IMR-90 (cell line): Measurements from ENCODE around the gene CLEC2D. TPM values are rescaled to one million over a fixed set of nuclear protein-coding genes. Genes with fewer than 3 reads are reported as not detected.

ENCODE experiments used
- ATAC-seq: fragments of 200-7000 bp; cut with Tn5 transposase; 2 replicates; pipeline ENCODE4 v1.9.1; 2020; ENCODE audit warnings: low read depth, mild to moderate bottlenecking, moderate library complexity
- BruUV-seq: library from RNA; stranded (reverse); fragments of 400-500 nt; replicated peaks from 2 replicates; lab custom pipeline; 2021; lab: Mats Ljungman, UMichigan
- CTCF ChIA-PET: fragments of 300-600 bp; formaldehyde crosslinking; extraction: SDS; loops from one replicate; lab custom pipeline; 2021; ENCODE audit warnings: antibody characterized with exemption; lab: Yijun Ruan, JAX
- POLR2A ChIA-PET: fragments of 300-600 bp; sonication (Branson Sonifier 250); formaldehyde crosslinking; loops from one replicate; lab custom pipeline; 2022; ENCODE audit warnings: antibody characterized with exemption; ENCODE audit not compliant: unreplicated experiment; lab: Charles Lee
- DNase-seq: peaks from one replicate; pipeline ENCODE4 v3.0.0; 2013
- H2AFZ ChIP-seq: replicated peaks from 2 replicates; pipeline ENCODE3; 2013; ENCODE audit warnings: low read length, mild to moderate bottlenecking; ENCODE audit not compliant: poor library complexity
- H2AK5ac ChIP-seq: 2 replicates; pipeline ENCODE4 v1.6.1; 2013; ENCODE audit warnings: low read depth, low read length, inconsistent platforms
- H2AK9ac ChIP-seq: replicated peaks from 2 replicates; pipeline ENCODE3; 2013; ENCODE audit warnings: mild to moderate bottlenecking, low read depth, low read length, moderate library complexity; ENCODE audit not compliant: poor library complexity
- H2BK120ac ChIP-seq: 2 replicates; pipeline ENCODE4 v1.6.1; 2013; ENCODE audit warnings: low read depth, low read length, inconsistent platforms
- H2BK15ac ChIP-seq: 3 replicates; pipeline ENCODE4 v1.6.1; 2013; ENCODE audit warnings: low read depth, low read length, inconsistent platforms
- H2BK20ac ChIP-seq: 2 replicates; pipeline ENCODE4 v1.6.1; 2013; ENCODE audit warnings: low read depth, mild to moderate bottlenecking, inconsistent platforms, low read length, moderate library complexity
- H2BK5ac ChIP-seq: 2 replicates; pipeline ENCODE4 v1.6.1; 2013; ENCODE audit warnings: mild to moderate bottlenecking, low read depth, low read length, inconsistent platforms; ENCODE audit not compliant: poor library complexity, severe bottlenecking
- H3K14ac ChIP-seq: replicated peaks from 2 replicates; pipeline ENCODE4 v1.6.1; 2013; ENCODE audit warnings: low read depth, low read length, inconsistent platforms
- H3K18ac ChIP-seq: 2 replicates; pipeline ENCODE4 v1.6.1; 2013; ENCODE audit warnings: low read depth, low read length, control low read depth
- H3K23ac ChIP-seq: 2 replicates; pipeline ENCODE4 v1.6.1; 2013; ENCODE audit warnings: low read depth, low read length, inconsistent platforms
- H3K27ac ChIP-seq: 2 replicates; pipeline ENCODE4 v1.5.1; 2013; ENCODE audit warnings: mild to moderate bottlenecking, control low read depth, low read length; ENCODE audit not compliant: insufficient read depth
- H3K27me3 ChIP-seq: 2 replicates; pipeline ENCODE4 v1.6.1; 2013; ENCODE audit warnings: low read length; ENCODE audit not compliant: control insufficient read depth, insufficient read depth
- H3K36me3 ChIP-seq: 2 replicates; pipeline ENCODE4 v1.6.1; 2013; ENCODE audit warnings: low read length, mixed read lengths; ENCODE audit not compliant: control insufficient read depth, insufficient read depth
- H3K4ac ChIP-seq: 2 replicates; pipeline ENCODE4 v1.6.1; 2013; ENCODE audit warnings: low read depth, low read length, inconsistent platforms
- H3K4me1 ChIP-seq: 2 replicates; pipeline ENCODE4 v1.6.1; 2013; ENCODE audit warnings: low read length, mixed read lengths; ENCODE audit not compliant: control insufficient read depth, insufficient read depth
- H3K4me2 ChIP-seq: 2 replicates; pipeline ENCODE4 v1.6.1; 2013; ENCODE audit warnings: low read depth, mild to moderate bottlenecking, control low read depth, low read length, moderate library complexity
- H3K4me3 ChIP-seq: 2 replicates; pipeline ENCODE4 v1.5.1; 2013; ENCODE audit warnings: low read depth, mild to moderate bottlenecking, control low read depth, low read length, moderate library complexity; ENCODE audit not compliant: insufficient read depth
- H3K56ac ChIP-seq: 2 replicates; pipeline ENCODE4 v1.6.1; 2013; ENCODE audit warnings: low read length, inconsistent platforms; ENCODE audit not compliant: insufficient read depth; ENCODE audit errors: extremely low read depth
- H3K79me1 ChIP-seq, 2 experiments: 2 replicates each; pipeline ENCODE4 v1.6.1; 2013; ENCODE audit warnings: low read length in 2 of 2, inconsistent platforms in 1 of 2, low read depth in 1 of 2
- H3K9ac ChIP-seq: 2 replicates; pipeline ENCODE4 v1.6.1; 2013; ENCODE audit warnings: low read depth, low read length, control low read depth
- H3K9me1 ChIP-seq: 2 replicates; pipeline ENCODE4 v1.6.1; 2013; ENCODE audit warnings: low read length, inconsistent platforms; ENCODE audit not compliant: insufficient read depth
- H3K9me3 ChIP-seq: 2 replicates; pipeline ENCODE4 v1.6.1; 2013; ENCODE audit warnings: low read length; ENCODE audit not compliant: control insufficient read depth, insufficient read depth
- H4K20me1 ChIP-seq: 2 replicates; pipeline ENCODE4 v1.6.1; 2013; ENCODE audit warnings: low read length, inconsistent platforms; ENCODE audit not compliant: insufficient read depth
- H4K5ac ChIP-seq: 2 replicates; pipeline ENCODE4 v1.6.1; 2013; ENCODE audit warnings: mild to moderate bottlenecking, low read depth, low read length, control low read depth
- H4K8ac ChIP-seq, 2 experiments: 2 replicates each; pipeline ENCODE4 v1.6.1; 2013; ENCODE audit warnings: low read depth in 2 of 2, low read length in 2 of 2, control low read depth in 1 of 2, inconsistent platforms in 1 of 2
- H4K91ac ChIP-seq: 2 replicates; pipeline ENCODE4 v1.6.1; 2013; ENCODE audit warnings: low read depth, low read length, inconsistent platforms; ENCODE audit not compliant: insufficient read depth
- BHLHE40 ChIP-seq: fragments of 150-350 bp; IDR thresholded peaks from 2 replicates; pipeline ENCODE4 v1.6.1; 2016; ENCODE audit warnings: mild to moderate bottlenecking, low read depth, low read length
- CEBPB ChIP-seq: IDR thresholded peaks from 2 replicates; pipeline ENCODE4 v1.6.1; 2012; ENCODE audit warnings: low read depth, low read length, improper control_type of control experiment
- CHD1 ChIP-seq: IDR thresholded peaks from 2 replicates; pipeline ENCODE4 v1.6.1; 2012; ENCODE audit warnings: low read depth, low read length, improper control_type of control experiment
- ELK1 ChIP-seq: fragments of 150-350 bp; IDR thresholded peaks from 2 replicates; pipeline ENCODE4 v1.6.1; 2016; ENCODE audit warnings: low read depth, mild to moderate bottlenecking, low read length, moderate library complexity, borderline replicate concordance
- FOS ChIP-seq: fragments of 150-350 bp; IDR thresholded peaks from 2 replicates; pipeline ENCODE4 v1.6.1; 2016; ENCODE audit warnings: low read depth, low read length
- MAFK ChIP-seq: IDR thresholded peaks from 2 replicates; pipeline ENCODE4 v1.6.1; 2012; ENCODE audit warnings: low read depth, low read length, improper control_type of control experiment
- MAZ ChIP-seq: IDR thresholded peaks from 2 replicates; pipeline ENCODE4 v1.6.1; 2012; ENCODE audit warnings: low read depth, mild to moderate bottlenecking, low read length, improper control_type of control experiment, moderate library complexity, borderline replicate concordance
- MXI1 ChIP-seq: IDR thresholded peaks from 2 replicates; pipeline ENCODE4 v1.6.1; 2012; ENCODE audit warnings: low read depth, mild to moderate bottlenecking, low read length, moderate library complexity, borderline replicate concordance
- NFE2L2 ChIP-seq: fragments of 150-350 bp; IDR thresholded peaks from 2 replicates; pipeline ENCODE4 v1.6.1; 2016; ENCODE audit warnings: low read depth, mild to moderate bottlenecking, low read length
- RAD21 ChIP-seq: IDR thresholded peaks from 2 replicates; pipeline ENCODE4 v1.6.1; 2012; ENCODE audit warnings: low read length, improper control_type of control experiment
- RFX5 ChIP-seq: IDR thresholded peaks from 2 replicates; pipeline ENCODE4 v1.8.0; 2012; ENCODE audit warnings: low read depth, mild to moderate bottlenecking, low read length, moderate library complexity
- SMC3 ChIP-seq: fragments of 150-350 bp; IDR thresholded peaks from 2 replicates; pipeline ENCODE4 v1.6.1; 2016; ENCODE audit warnings: low read depth, mild to moderate bottlenecking, antibody characterized with exemption, low read length, moderate library complexity
- USF2 ChIP-seq: fragments of 150-350 bp; IDR thresholded peaks from 2 replicates; pipeline ENCODE4 v1.6.1; 2017; ENCODE audit warnings: mild to moderate bottlenecking, antibody characterized with exemption, low read length, low read depth
- WGBS, 2 experiments: methylation state at CpG; one replicate each; pipeline versions ENCODE4 v1.1.5 to v1.1.7; 2013; ENCODE audit warnings: missing lambda C conversion rate in 2 of 2; ENCODE audit not compliant: insufficient read length in 1 of 2; ENCODE audit errors: extremely low coverage in 2 of 2; 5-methylcytosine and 5-hydroxymethylcytosine counted together
- dilution Hi-C: fragments of 300-500 bp; cut with HindIII; formaldehyde crosslinking; loops from one replicate; pipeline ENCODE4 v1.14.3; 2018; ENCODE audit warnings: low sequenced_read_pairs; ENCODE audit not compliant: unreplicated experiment
- in situ Hi-C: fragments of 300-500 bp; cut with MboI; formaldehyde crosslinking; loops from 3 replicates; pipeline ENCODE4 v1.14.3; 2019; ENCODE audit warnings: low sequenced_read_pairs, inconsistent platforms, mixed read lengths
- intact Hi-C: fragments of 100-400 bp; cut with micrococcal nuclease; formaldehyde crosslinking; loops from 2 replicates; pipeline ENCODE4 v1.10.0; 2022
- polyA plus RNA-seq, 3 experiments: library from polyadenylated mRNA; depleted of rRNA; stranded (reverse); fragments of >200 nt; gene quantifications; 2 replicates each; pipeline ENCODE4 v1.2.3, GENCODE V29; 2012; ENCODE audit warnings: low replicate concordance in 1 of 3
- total RNA-seq: library from RNA; depleted of rRNA; stranded (reverse); fragments of >200 nt; gene quantifications from 2 replicates; pipeline ENCODE4 v1.2.3, GENCODE V29; 2012

CLEC2D gene
- total and polyA plus RNA-seq, 2 of the 4 experiments (the other 2 are of a cell fraction): 0.72 to 1.2 TPM

- H4K8ac ChIP-seq: no peak overlapping the region
- no TSS peak for BruUV-seq
- TF ChIP-seq MXI1: no peak
- TF ChIP-seq NFE2L2: no peak
- no peak for TF ChIP-seq ELK1
- no peak for TF ChIP-seq RFX5
- TF ChIP-seq CEBPB: no peak
- no peak for TF ChIP-seq MAZ
- no peak for TF ChIP-seq BHLHE40
- TF ChIP-seq SMC3: no peak
- no peak for TF ChIP-seq MAFK
- TF ChIP-seq CHD1: no peak
- no peak for TF ChIP-seq FOS
- no peak for TF ChIP-seq RAD21
- TF ChIP-seq USF2: no peak
- no peak overlapping the region for H2BK15ac ChIP-seq
- H2AK5ac ChIP-seq: no peak overlapping the region
- H2AK9ac ChIP-seq: no peak overlapping the region
- H3K4me3 ChIP-seq: no peak overlapping the region
- H3K79me1 ChIP-seq: no peaks in the 10 kb centered on the region
- no peak for ATAC-seq
- in situ Hi-C loops (loop anchor here (25.0 kb wide), 1 partner anchor 305 kb away; no protein-coding TSS in a partner anchor), intact Hi-C loops (no loop called here), dilution Hi-C loops (no loop called here)
- no peak overlapping the region for H2BK20ac ChIP-seq
- no peak overlapping the region for H3K18ac ChIP-seq
- H2BK5ac ChIP-seq: no peak overlapping the region
- no peak overlapping the region for H4K91ac ChIP-seq
- 80% methylated on average over 7 of the region's 15 CpGs; no CpG with 5 or more reads in 1 of the 2 experiments for WGBS, 2 experiments
- H4K20me1 ChIP-seq: no peaks in the 10 kb centered on the region
- no peak overlapping the region for H2BK120ac ChIP-seq
- H3K56ac ChIP-seq: no peak overlapping the region
- no peak for DNase-seq
- no peaks in the 10 kb centered on the region; the same call in 1 of the 2 replicates for H3K9me3 ChIP-seq
- no peaks in the 10 kb centered on the region for H3K36me3 ChIP-seq
- H2AFZ ChIP-seq: no peak overlapping the region
- H3K4me2 ChIP-seq: no peak overlapping the region
- no peak overlapping the region for H4K5ac ChIP-seq
- H3K4ac ChIP-seq: no peak overlapping the region
- H3K23ac ChIP-seq: no peak overlapping the region
- ChIA-PET POLR2A (no interaction called here), CTCF (interaction anchor here (0.7 kb wide), 1 partner anchor 16 kb away, joined by 4 read pairs; no protein-coding TSS in a partner anchor)
- no peak overlapping the region for H3K14ac ChIP-seq
- no peak overlapping the region for H3K9ac ChIP-seq
- H3K27ac ChIP-seq: no peak overlapping the region
- no peaks in the 10 kb centered on the region for H3K9me1 ChIP-seq
- H3K27me3 ChIP-seq: peaks cover 1% of the 10 kb centered on the region; the same call in 1 of the 2 replicates
- H3K4me1 ChIP-seq: peaks cover 2% of the 10 kb centered on the region; the same call in 1 of the 2 replicates
Observed at GRCh38 chr12:9642606-9643265, 26.8 kb upstream of the CLEC2D start.
